ENCODE measurements around the gene TIAM1.

GRCh38 chr21:31201548-31201947, 142.5 kb downstream of the TIAM1 start:
- TF ChIP-seq CTCF (conservative IDR thresholded peaks at IDR 0.05) (no peak), EZH2 (IDR thresholded peaks at IDR 0.05; ENCODE audit: low read depth) (no peak)

Data from PC-9 (cell line).